ENCODE data around the gene OPRL1. TPM values are rescaled to one million over a fixed set of nuclear protein-coding genes. Genes with fewer than 3 reads are reported as not detected.

OPRL1 gene
- total and polyA plus RNA-seq, 12 donors: 0.19 to 1.3 (median 0.40) TPM

DNA sequence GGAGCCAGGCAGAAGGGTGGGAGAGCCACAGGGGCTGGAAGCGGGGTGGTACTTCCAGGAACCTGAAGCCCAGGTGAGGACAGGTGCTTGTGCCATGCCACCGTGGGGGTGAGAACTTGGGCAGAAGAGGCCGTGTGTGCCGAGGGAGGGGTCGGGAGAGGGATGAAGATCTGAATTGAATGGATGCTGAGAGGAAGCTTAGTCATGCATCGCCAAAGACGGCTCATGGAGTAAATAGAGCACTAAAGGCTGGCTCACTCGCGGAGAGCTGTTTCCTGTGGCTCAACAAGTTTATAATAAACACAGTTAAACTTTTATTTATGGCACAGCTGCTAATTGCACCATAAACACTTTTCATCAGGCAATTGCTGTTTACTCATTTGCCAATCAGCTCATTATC is 62.7 kb downstream of the OPRL1 start:
- DNase-seq (no peak), ATAC-seq (no peak)
- TF ChIP-seq, protein P1, sequence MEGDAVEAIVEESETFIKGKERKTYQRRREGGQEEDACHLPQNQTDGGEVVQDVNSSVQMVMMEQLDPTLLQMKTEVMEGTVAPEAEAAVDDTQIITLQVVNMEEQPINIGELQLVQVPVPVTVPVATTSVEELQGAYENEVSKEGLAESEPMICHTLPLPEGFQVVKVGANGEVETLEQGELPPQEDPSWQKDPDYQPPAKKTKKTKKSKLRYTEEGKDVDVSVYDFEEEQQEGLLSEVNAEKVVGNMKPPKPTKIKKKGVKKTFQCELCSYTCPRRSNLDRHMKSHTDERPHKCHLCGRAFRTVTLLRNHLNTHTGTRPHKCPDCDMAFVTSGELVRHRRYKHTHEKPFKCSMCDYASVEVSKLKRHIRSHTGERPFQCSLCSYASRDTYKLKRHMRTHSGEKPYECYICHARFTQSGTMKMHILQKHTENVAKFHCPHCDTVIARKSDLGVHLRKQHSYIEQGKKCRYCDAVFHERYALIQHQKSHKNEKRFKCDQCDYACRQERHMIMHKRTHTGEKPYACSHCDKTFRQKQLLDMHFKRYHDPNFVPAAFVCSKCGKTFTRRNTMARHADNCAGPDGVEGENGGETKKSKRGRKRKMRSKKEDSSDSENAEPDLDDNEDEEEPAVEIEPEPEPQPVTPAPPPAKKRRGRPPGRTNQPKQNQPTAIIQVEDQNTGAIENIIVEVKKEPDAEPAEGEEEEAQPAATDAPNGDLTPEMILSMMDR (IDR thresholded peaks at IDR 0.05): no peak
- Histone ChIP-seq H3K36me3 (no peaks in the 10 kb centered on the region), H3K4me1 (no peaks in the 10 kb centered on the region), H3K4me3 (no peak overlapping the region), H3K27me3 (peaks cover 0 to 29% (median 7%) of the 10 kb centered on the region in 7 donors), H3K9me3 (peaks cover 0 to 18% (median 0%) of the 10 kb centered on the region in 11 donors), H3K27ac (no peak overlapping the region)
- 50 to 57% methylated on average over 9 of the region's 9 CpGs for WGBS, 2 donors
- intact Hi-C loops (cut with DNase I): no loop called here

DNA sequence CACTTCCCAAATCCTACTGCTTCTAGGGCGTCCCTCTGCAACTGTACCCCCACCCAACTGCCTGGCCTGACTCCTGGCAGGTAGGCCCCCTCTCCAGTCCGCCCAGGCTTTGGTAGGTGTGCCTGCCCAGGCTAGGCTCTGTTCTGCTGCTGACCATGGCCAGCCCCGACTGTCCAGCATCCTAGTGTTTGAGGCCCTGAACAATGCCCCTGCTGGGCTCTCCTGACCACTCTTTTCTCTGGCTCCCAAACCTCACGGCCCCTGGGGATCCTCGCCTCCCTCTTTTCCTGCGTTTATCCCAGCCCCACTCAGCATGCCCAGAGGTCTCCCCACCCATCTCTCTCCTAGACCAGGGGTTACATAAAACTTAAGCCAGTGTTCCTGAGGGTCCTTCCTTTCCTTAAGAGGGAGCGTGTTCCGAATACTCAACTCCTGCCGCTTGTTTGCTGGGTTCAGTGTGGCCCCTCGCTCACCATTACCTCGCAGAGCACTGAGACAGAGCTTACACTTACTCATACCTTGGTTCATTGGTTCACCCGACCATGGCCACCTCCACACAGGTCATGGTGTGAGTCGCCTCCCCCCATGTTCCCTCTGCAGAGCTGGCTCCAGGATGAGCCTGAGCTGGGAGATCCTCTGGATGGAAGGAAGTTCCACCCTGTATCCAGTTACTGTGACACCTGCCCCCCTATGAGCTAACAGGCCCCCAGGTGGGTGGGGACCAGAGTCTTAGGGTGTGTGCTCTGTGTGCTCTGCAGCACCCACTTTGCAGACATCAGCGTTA is 63.3 kb downstream of the OPRL1 start:
- Histone ChIP-seq H3K4me1 (no peaks in the 10 kb centered on the region), H3K9me3 (peaks cover 0 to 18% (median 0%) of the 10 kb centered on the region in 11 donors), H3K27ac (no peak overlapping the region), H3K4me3 (no peak overlapping the region), H3K27me3 (peaks cover 0 to 33% (median 7%) of the 10 kb centered on the region in 7 donors), H3K36me3 (no peaks in the 10 kb centered on the region)
- no peak for DNase-seq
- WGBS, 2 donors: 79 to 81% methylated on average over 14 of the region's 14 CpGs
- intact Hi-C loops (cut with DNase I): no loop called here
- TF ChIP-seq, protein P1 (IDR thresholded peaks at IDR 0.05): no peak
- no peak for ATAC-seq

DNA sequence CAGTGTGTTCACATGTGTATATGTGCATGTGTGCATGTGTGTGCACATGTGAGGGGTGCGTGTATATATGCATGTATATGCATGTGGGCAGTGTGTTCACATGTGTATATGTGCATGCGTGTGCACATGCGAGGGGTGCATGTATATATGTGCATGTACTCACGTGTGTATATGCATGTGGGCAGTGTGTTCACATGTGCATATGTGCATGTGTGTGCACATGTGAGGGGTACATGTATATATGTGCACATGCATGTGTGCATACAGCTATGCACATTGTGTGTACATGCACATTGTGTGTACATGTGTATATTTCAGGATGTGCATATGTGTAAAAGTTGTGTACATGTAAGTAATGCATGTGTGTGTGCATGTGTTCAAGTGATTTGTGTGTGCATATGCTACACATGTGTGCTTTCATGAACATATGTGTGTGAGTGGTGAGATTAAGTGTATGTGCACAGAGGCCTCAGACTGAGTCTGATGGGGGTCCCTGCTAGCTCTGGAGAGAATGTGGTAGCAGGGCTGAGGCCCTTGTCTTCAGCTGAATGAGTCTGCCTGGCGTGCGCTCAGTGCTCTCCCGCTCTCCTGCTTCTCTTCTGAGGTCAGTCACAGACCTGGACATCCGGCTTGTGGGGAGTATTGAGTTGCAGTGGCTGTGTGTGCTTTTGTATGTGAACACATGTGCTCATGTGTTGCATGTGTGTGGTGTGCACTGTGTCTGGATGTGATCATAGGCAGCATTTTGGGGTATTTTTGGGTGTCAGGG is 64.4 kb downstream of the OPRL1 start:
- ATAC-seq: no peak
- peaks cover 0 to 36% (median 7%) of the 10 kb centered on the region in 7 donors for H3K27me3 ChIP-seq

More for the DNA sequence above, 64.4 kb downstream of the OPRL1 start:
- Histone ChIP-seq H3K27ac (no peak overlapping the region), H3K36me3 (no peaks in the 10 kb centered on the region), H3K9me3 (peaks cover 0 to 18% (median 0%) of the 10 kb centered on the region in 11 donors), H3K4me3 (no peak overlapping the region), H3K4me1 (no peaks in the 10 kb centered on the region)
- intact Hi-C loops (cut with DNase I): no loop called here
- TF ChIP-seq, protein P1 (IDR thresholded peaks at IDR 0.05): no peak
- 86 to 94% methylated on average over 8 of the region's 8 CpGs for WGBS, 2 donors
- DNase-seq: no peak
